Suprapubic skin (tissue), 4 donors: ENCODE results near the gene MORC1. TPM values are rescaled to one million over a fixed set of nuclear protein-coding genes. Genes with fewer than 3 reads are reported as not detected.

Experiments used
- DNase-seq, 2 donors: peaks; one replicate each; pipeline ENCODE4 v3.0.0-alpha.2; 2019; ENCODE audit warnings: low spot score in 2 of 2
- H3K27ac ChIP-seq: fragments of 200-600 bp; sonication (generic); one replicate; pipeline ENCODE4 v1.5.1; 2019
- H3K27me3 ChIP-seq: fragments of 200-600 bp; sonication (generic); one replicate; pipeline ENCODE4 v1.5.1; 2019
- H3K36me3 ChIP-seq: fragments of 200-600 bp; sonication (generic); one replicate; pipeline ENCODE4 v1.5.1; 2019
- H3K4me1 ChIP-seq: fragments of 200-600 bp; sonication (generic); one replicate; pipeline ENCODE4 v1.5.1; 2019
- H3K4me3 ChIP-seq: fragments of 200-600 bp; sonication (generic); one replicate; pipeline ENCODE4 v1.5.1; 2019; ENCODE audit warnings: mild to moderate bottlenecking
- H3K9me3 ChIP-seq: fragments of 200-600 bp; sonication (generic); one replicate; pipeline ENCODE4 v1.5.1; 2019
- EP300 ChIP-seq: sonication (generic); formaldehyde crosslinking; IDR thresholded peaks from one replicate; pipeline ENCODE4 v1.6.1; 2017; ENCODE audit warnings: antibody characterized with exemption
- POLR2A ChIP-seq, 2 donors: fragments of 450-650 bp; IDR thresholded peaks; one replicate each; pipeline ENCODE4 v1.6.1; 2017; ENCODE audit warnings: antibody characterized with exemption in 2 of 2, mild to moderate bottlenecking in 2 of 2, moderate library complexity in 2 of 2
- POLR2AphosphoS5 ChIP-seq, 3 donors: sonication (generic); formaldehyde crosslinking; IDR thresholded peaks; one replicate each; pipeline ENCODE4 v1.6.1; 2017; ENCODE audit warnings: antibody characterized with exemption in 3 of 3
- WGBS: methylation state at CpG from one replicate; pipeline ENCODE4 v1.1.5; 2018; 5-methylcytosine and 5-hydroxymethylcytosine counted together
- total RNA-seq, 4 donors: library from RNA; depleted of rRNA; stranded (reverse); fragments of >200 nt; gene quantifications; one replicate each; pipeline ENCODE4 v1.1.0, GENCODE V29; 2016
- TF ChIP-seq, protein P1 (sequence below), 2 donors: fragments of 200-600 bp in 1 of 2; fragments of 450-650 bp in 1 of 2; sonication (generic) in 1 of 2; IDR thresholded peaks; one replicate each; pipeline ENCODE4 v1.5.1; 2016 to 2019; ENCODE audit warnings: antibody characterized with exemption in 2 of 2, mild to moderate bottlenecking in 1 of 2, moderate library complexity in 1 of 2

Gene MORC1
- total RNA-seq, 4 donors from 2014 or later: not detected

- 81% methylated on average over 1 of the region's 1 CpG for WGBS
- DNase-seq: no peak
- Histone ChIP-seq H3K27me3 (no peaks in the 10 kb centered on the region), H3K36me3 (no peaks in the 10 kb centered on the region), H3K4me3 (no peak overlapping the region), H3K4me1 (no peaks in the 10 kb centered on the region), H3K27ac (no peak overlapping the region), H3K9me3 (no peaks in the 10 kb centered on the region)
- no peak for TF ChIP-seq POLR2A (IDR thresholded peaks at IDR 0.05)
- TF ChIP-seq, protein P1, sequence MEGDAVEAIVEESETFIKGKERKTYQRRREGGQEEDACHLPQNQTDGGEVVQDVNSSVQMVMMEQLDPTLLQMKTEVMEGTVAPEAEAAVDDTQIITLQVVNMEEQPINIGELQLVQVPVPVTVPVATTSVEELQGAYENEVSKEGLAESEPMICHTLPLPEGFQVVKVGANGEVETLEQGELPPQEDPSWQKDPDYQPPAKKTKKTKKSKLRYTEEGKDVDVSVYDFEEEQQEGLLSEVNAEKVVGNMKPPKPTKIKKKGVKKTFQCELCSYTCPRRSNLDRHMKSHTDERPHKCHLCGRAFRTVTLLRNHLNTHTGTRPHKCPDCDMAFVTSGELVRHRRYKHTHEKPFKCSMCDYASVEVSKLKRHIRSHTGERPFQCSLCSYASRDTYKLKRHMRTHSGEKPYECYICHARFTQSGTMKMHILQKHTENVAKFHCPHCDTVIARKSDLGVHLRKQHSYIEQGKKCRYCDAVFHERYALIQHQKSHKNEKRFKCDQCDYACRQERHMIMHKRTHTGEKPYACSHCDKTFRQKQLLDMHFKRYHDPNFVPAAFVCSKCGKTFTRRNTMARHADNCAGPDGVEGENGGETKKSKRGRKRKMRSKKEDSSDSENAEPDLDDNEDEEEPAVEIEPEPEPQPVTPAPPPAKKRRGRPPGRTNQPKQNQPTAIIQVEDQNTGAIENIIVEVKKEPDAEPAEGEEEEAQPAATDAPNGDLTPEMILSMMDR (IDR thresholded peaks at IDR 0.05): no peak
- no peak for TF ChIP-seq POLR2AphosphoS5 (IDR thresholded peaks at IDR 0.05)
- TF ChIP-seq EP300: no peak
Observed at GRCh38 chr3:108983051-108983450, 134.9 kb downstream of the MORC1 start.

DNA sequence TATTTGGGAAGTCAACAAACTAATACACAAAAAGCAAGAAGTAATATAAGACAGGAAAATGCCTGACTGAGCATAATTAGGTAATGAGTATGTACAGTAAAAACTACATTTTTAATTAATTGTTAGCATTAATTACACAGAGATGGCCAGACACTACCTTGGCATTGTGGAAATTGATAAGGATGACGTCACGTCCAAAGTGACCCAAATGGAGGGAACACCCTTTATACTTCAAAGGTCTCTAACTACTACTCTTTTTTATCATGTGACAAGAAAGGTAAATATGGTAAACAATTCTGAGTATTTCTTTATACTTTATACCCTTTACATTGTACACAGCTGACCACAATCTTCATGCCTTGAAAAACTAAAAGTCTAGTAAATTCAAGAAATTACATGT is 141.9 kb downstream of the MORC1 start:
- Histone ChIP-seq H3K9me3 (no peaks in the 10 kb centered on the region), H3K4me3 (no peak overlapping the region), H3K36me3 (no peaks in the 10 kb centered on the region), H3K27me3 (no peaks in the 10 kb centered on the region), H3K27ac (no peak overlapping the region), H3K4me1 (no peaks in the 10 kb centered on the region)
- WGBS: 79% methylated on average over 2 of the region's 2 CpGs
- DNase-seq: no peak
- TF ChIP-seq POLR2AphosphoS5 (IDR thresholded peaks at IDR 0.05) (no peak), EP300 (no peak), POLR2A (IDR thresholded peaks at IDR 0.05) (no peak)
- TF ChIP-seq, protein P1 (IDR thresholded peaks at IDR 0.05): no peak

DNA sequence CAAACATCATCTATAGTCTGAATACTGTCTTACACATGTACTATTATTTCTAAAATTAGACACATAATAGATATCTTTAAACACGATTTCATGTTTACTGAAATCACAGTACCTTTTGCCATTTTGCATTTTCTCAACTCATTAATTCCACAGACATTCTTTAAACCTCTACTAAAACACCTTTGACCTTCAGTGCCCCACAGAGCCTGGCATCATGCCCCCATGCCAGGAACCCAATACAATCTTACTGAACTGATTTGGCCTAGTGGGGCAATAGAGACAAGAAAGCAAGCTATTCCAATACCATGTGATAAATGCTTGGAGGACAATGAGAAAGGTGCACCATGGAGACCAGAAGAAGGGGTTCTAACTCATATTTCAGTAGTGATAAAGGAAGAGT is 144.9 kb downstream of the MORC1 start:
- Histone ChIP-seq H3K27me3 (no peaks in the 10 kb centered on the region), H3K9me3 (no peaks in the 10 kb centered on the region), H3K27ac (no peak overlapping the region), H3K4me3 (no peak overlapping the region), H3K4me1 (no peaks in the 10 kb centered on the region), H3K36me3 (no peaks in the 10 kb centered on the region)
- no peak for DNase-seq
- WGBS: 83% methylated on average over 1 of the region's 1 CpG
- TF ChIP-seq POLR2AphosphoS5 (IDR thresholded peaks at IDR 0.05): no peak
- no peak for TF ChIP-seq EP300
- TF ChIP-seq POLR2A (IDR thresholded peaks at IDR 0.05): no peak
- TF ChIP-seq, protein P1 (IDR thresholded peaks at IDR 0.05): no peak

DNA sequence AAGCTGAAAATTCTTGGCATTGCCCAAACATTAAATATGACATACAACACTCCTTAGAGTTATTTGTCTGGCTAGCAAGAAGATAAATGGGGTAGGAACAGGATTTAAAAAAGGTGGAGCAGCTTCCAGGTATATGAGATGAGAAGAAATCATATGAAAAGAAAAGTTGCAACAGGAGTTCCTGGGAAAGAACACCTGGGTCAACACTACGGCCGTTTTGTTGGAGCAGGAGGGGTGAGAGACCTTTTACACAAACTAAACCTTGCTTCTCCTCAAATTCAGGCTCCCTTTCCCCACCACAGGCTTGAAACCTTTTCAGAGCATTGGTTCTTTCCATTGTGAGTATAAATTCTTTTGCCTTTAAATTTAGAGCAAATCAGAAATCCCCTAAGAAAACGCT is 145.5 kb downstream of the MORC1 start:
- no peak overlapping the region for H3K27ac ChIP-seq
- 77% methylated on average over 3 of the region's 3 CpGs for WGBS
- no peak overlapping the region for H3K4me3 ChIP-seq
- no peaks in the 10 kb centered on the region for H3K36me3 ChIP-seq
- no peak for TF ChIP-seq POLR2AphosphoS5 (IDR thresholded peaks at IDR 0.05)
- no peak for TF ChIP-seq POLR2A (IDR thresholded peaks at IDR 0.05)
- no peak for TF ChIP-seq EP300
- TF ChIP-seq, protein P1 (IDR thresholded peaks at IDR 0.05): no peak
- no peak for DNase-seq
- no peaks in the 10 kb centered on the region for H3K9me3 ChIP-seq
- no peaks in the 10 kb centered on the region for H3K4me1 ChIP-seq
- no peaks in the 10 kb centered on the region for H3K27me3 ChIP-seq

- Histone ChIP-seq H3K4me1 (no peaks in the 10 kb centered on the region), H3K9me3 (no peaks in the 10 kb centered on the region), H3K27me3 (no peaks in the 10 kb centered on the region), H3K36me3 (no peaks in the 10 kb centered on the region), H3K4me3 (no peak overlapping the region), H3K27ac (no peak overlapping the region)
- DNase-seq: no peak
- TF ChIP-seq EP300 (no peak), POLR2AphosphoS5 (IDR thresholded peaks at IDR 0.05) (no peak), POLR2A (IDR thresholded peaks at IDR 0.05) (no peak)
- TF ChIP-seq, protein P1 (IDR thresholded peaks at IDR 0.05): no peak
- WGBS: 47% methylated on average over 3 of the region's 3 CpGs
Observed at GRCh38 chr3:108970561-108970960, 147.4 kb downstream of the MORC1 start.
